Panc1 (cell line): ENCODE results near the gene RNF8. TPM values are rescaled to one million over a fixed set of nuclear protein-coding genes. Genes with fewer than 3 reads are reported as not detected.
A peak's percentile ranks its signal among the peaks of the same experiment; 100 is the strongest.

Experiments
- ATAC-seq: fragments of 200-7000 bp; cut with Tn5 transposase; 2 replicates; pipeline ENCODE4 v1.9.1; 2020; ENCODE audit warnings: mild to moderate bottlenecking, moderate library complexity
- BruUV-seq: library from RNA; stranded (reverse); fragments of 400-500 nt; replicated peaks from 2 replicates; lab custom pipeline; 2021; lab: Mats Ljungman, UMichigan
- CTCF ChIA-PET: fragments of 300-600 bp; sonication (Branson Sonifier 250); formaldehyde crosslinking; loops from one replicate; lab custom pipeline; 2022; ENCODE audit warnings: antibody characterized with exemption; lab: Charles Lee
- POLR2A ChIA-PET: fragments of 300-600 bp; sonication (Branson Sonifier 250); formaldehyde crosslinking; loops from one replicate; lab custom pipeline; 2022; ENCODE audit warnings: antibody characterized with exemption; lab: Charles Lee
- DNase-seq: peaks from one replicate; pipeline ENCODE4 v3.0.0-alpha.2; 2010; ENCODE audit warnings: low read depth, low spot score
- H3K27ac ChIP-seq: 2 replicates; pipeline ENCODE4 v1.5.1; 2011; ENCODE audit warnings: mild to moderate bottlenecking, low read length, inconsistent platforms
- H3K27me3 ChIP-seq: fragments of 200-500 bp; sonication (Bioruptor generic); 2 replicates; pipeline ENCODE4 v1.6.0; 2014; ENCODE audit warnings: low read length, inconsistent platforms; ENCODE audit not compliant: control insufficient read depth, insufficient read depth
- H3K36me3 ChIP-seq: fragments of 200-500 bp; sonication (Bioruptor generic); 2 replicates; pipeline ENCODE4 v1.5.1; 2014; ENCODE audit warnings: inconsistent platforms, mild to moderate bottlenecking, low read length, moderate library complexity; ENCODE audit not compliant: control insufficient read depth, insufficient read depth
- H3K4me1 ChIP-seq: 2 replicates; pipeline ENCODE4 v1.5.1; 2011; ENCODE audit warnings: inconsistent platforms, mild to moderate bottlenecking, low read length, moderate library complexity; ENCODE audit not compliant: control insufficient read depth, insufficient read depth
- H3K4me3 ChIP-seq, 2 experiments: 2 replicates each; pipeline ENCODE4 v1.5.1; 2011 to 2012; ENCODE audit warnings: low read depth in 2 of 2, low read length in 2 of 2, mild to moderate bottlenecking in 2 of 2, inconsistent platforms in 1 of 2, moderate library complexity in 1 of 2
- H3K9me3 ChIP-seq: fragments of 200-500 bp; sonication (Bioruptor generic); 2 replicates; pipeline ENCODE4 v1.5.1; 2014; ENCODE audit warnings: low read depth, mild to moderate bottlenecking, inconsistent platforms, low read length, moderate library complexity; ENCODE audit not compliant: control insufficient read depth, insufficient read depth
- POLR2AphosphoS5 ChIP-seq: IDR thresholded peaks from 2 replicates; pipeline ENCODE4 v1.6.1; 2012; ENCODE audit warnings: mild to moderate bottlenecking, low read depth, low read length, moderate library complexity
- REST ChIP-seq, 2 experiments: IDR thresholded peaks; 2 replicates each; pipeline ENCODE4 v1.6.1; 2011 to 2012; ENCODE audit warnings: low read depth in 2 of 2, control low read depth in 1 of 2, low read length in 1 of 2, mild to moderate bottlenecking in 1 of 2, moderate library complexity in 1 of 2; ENCODE audit not compliant: insufficient read depth in 1 of 2
- SIN3A ChIP-seq: IDR thresholded peaks from 2 replicates; pipeline ENCODE4 v1.6.1; 2012; ENCODE audit warnings: low read depth, mild to moderate bottlenecking, low read length, moderate library complexity, borderline replicate concordance; ENCODE audit not compliant: insufficient read depth
- TCF7L2 ChIP-seq: IDR thresholded peaks from 2 replicates; pipeline ENCODE4 v1.6.1; 2011; ENCODE audit warnings: mild to moderate bottlenecking, low read depth, low read length, inconsistent platforms
- in situ Hi-C: cut with HindIII; loops from 2 replicates; pipeline ENCODE4 v1.10.0; 2016; ENCODE audit warnings: low sequenced_read_pairs, low pct_unique_long_range_greater_than_20kb
- intact Hi-C: fragments of 100-400 bp; cut with micrococcal nuclease; formaldehyde crosslinking; loops from one replicate; pipeline ENCODE4 v1.10.0; 2022; ENCODE audit not compliant: unreplicated experiment
- total RNA-seq: library from RNA; stranded (reverse); gene quantifications from one replicate; pipeline ENCODE4 v1.2.1, GENCODE V29; 2021; ENCODE audit not compliant: unreplicated experiment
- TF ChIP-seq, protein P1 (sequence below): fragments of 450-650 bp; IDR thresholded peaks from 2 replicates; pipeline ENCODE4 v1.5.1; 2017; ENCODE audit warnings: mild to moderate bottlenecking

RNF8 gene
- total RNA-seq, 1 experiment from 2014 or later = 21.1 TPM

GRCh38 chr6:37321516-37322415 is 32.0 kb upstream of the RNF8 start:
- no peaks in the 10 kb centered on the region; the same call in 1 of the 2 replicates for H3K4me1 ChIP-seq
- ChIA-PET CTCF (no interaction called here), POLR2A (interaction anchor here (0.7 kb wide), 1 partner anchor 17 kb away, joined by 4 read pairs; no protein-coding TSS in a partner anchor)
- ATAC-seq (no peak), DNase-seq (no peak)
- H3K9me3 ChIP-seq = no peaks in the 10 kb centered on the region
- in situ Hi-C loops = no loop called here
- TF ChIP-seq, protein P1, sequence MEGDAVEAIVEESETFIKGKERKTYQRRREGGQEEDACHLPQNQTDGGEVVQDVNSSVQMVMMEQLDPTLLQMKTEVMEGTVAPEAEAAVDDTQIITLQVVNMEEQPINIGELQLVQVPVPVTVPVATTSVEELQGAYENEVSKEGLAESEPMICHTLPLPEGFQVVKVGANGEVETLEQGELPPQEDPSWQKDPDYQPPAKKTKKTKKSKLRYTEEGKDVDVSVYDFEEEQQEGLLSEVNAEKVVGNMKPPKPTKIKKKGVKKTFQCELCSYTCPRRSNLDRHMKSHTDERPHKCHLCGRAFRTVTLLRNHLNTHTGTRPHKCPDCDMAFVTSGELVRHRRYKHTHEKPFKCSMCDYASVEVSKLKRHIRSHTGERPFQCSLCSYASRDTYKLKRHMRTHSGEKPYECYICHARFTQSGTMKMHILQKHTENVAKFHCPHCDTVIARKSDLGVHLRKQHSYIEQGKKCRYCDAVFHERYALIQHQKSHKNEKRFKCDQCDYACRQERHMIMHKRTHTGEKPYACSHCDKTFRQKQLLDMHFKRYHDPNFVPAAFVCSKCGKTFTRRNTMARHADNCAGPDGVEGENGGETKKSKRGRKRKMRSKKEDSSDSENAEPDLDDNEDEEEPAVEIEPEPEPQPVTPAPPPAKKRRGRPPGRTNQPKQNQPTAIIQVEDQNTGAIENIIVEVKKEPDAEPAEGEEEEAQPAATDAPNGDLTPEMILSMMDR = no peak
- TF ChIP-seq SIN3A (no peak), POLR2AphosphoS5 (no peak)
- H3K27ac ChIP-seq = no peak overlapping the region
- intact Hi-C loops = no loop called here
- no peaks in the 10 kb centered on the region for H3K27me3 ChIP-seq
- H3K4me3 ChIP-seq = no peak overlapping the region
- H3K36me3 ChIP-seq = no peaks in the 10 kb centered on the region
- BruUV-seq = no TSS peak

GRCh38 chr6:37323580-37323979 is 30.2 kb upstream of the RNF8 start:
- ChIA-PET CTCF (interaction anchor here (0.6 kb wide), 1 partner anchor 77 kb away, joined by 3 read pairs; no protein-coding TSS in a partner anchor), POLR2A (interaction anchor here (0.6 kb wide), 1 partner anchor 82 kb away, joined by 3 read pairs; no protein-coding TSS in a partner anchor)
- DNase-seq (no peak), ATAC-seq (no peak)
- no peaks in the 10 kb centered on the region for H3K27me3 ChIP-seq
- TF ChIP-seq, protein P1 = no peak
- TF ChIP-seq SIN3A (no peak), TCF7L2 (no peak), POLR2AphosphoS5 (no peak), REST (IDR thresholded peaks at IDR 0.05; ENCODE audit: insufficient read depth in 1 of 2, low read depth in 2 of 2, low read length in 1 of 2) (no peak)
- TSS peak; percentile 33 for BruUV-seq
- no peaks in the 10 kb centered on the region for H3K36me3 ChIP-seq
- no peak overlapping the region for H3K4me3 ChIP-seq
- in situ Hi-C loops = no loop called here
- no peak overlapping the region for H3K27ac ChIP-seq
- H3K9me3 ChIP-seq = no peaks in the 10 kb centered on the region
- no peaks in the 10 kb centered on the region; the same call in 1 of the 2 replicates for H3K4me1 ChIP-seq
- intact Hi-C loops = no loop called here
